ENCODE measurements around the gene KLF18. TPM values are rescaled to one million over a fixed set of nuclear protein-coding genes. Genes with fewer than 3 reads are reported as not detected.

KLF18 gene
- total RNA-seq, 4 donors from 2014 or later = not detected

DNA sequence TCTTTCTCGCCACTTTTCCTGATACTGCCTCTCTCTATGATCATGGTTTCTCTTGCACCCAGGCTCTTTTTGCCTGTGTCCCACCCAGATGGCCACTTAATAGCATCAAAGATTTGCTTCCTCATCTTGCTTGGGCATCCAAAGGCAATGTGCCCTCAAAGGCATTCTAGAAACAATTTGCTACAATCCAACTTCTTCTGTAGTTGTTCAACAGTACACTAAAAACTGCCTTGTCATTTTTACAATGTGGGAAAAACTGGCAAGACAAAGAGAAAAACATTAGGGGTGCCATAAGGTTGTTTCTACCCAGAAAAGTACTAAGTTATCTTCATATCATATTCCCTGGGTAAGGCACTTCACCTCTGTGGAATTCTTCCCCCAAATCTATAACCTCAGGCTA, 16.5 kb upstream of the KLF18 start:
- no peak overlapping the region for H3K4me3 ChIP-seq (ENCODE audit: low read depth, poor library complexity, severe bottlenecking)
- intact Hi-C loops (cut with DNase I; ENCODE audit: low total_unique reads) = no loop called here
- TF ChIP-seq POLR2A (IDR thresholded peaks at IDR 0.05) (no peak), CTCF (IDR thresholded peaks at IDR 0.05) (no peak)
- 90 to 97% methylated on average over 1 of the region's 1 CpG for WGBS, 2 donors
- DNase-seq (ENCODE audit: low spot score in 2 of 2) = no peak

DNA sequence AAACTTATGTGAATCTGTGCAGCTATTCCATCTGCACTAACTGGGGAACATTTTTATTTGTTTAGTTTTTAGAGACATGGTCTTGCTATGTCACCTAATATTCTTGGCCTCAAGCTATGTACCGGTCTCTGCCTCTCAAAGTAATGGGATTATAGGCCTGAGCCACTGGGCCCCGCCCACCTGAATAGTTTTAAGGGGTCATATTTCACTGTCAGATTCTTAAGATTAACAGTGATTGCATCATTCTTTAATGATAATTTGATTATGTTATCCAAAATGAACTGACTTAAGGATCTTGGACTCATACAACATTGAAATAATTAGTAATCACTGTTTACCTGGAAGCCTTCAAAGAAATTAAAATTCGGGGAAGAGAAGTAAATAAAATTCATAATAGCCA, 12.6 kb upstream of the KLF18 start:
- DNase-seq (ENCODE audit: low spot score in 2 of 2) = no peak
- intact Hi-C loops (cut with DNase I; ENCODE audit: low total_unique reads) = no loop called here
- no peak overlapping the region for H3K4me3 ChIP-seq (ENCODE audit: low read depth, poor library complexity, severe bottlenecking)
- TF ChIP-seq POLR2A (IDR thresholded peaks at IDR 0.05) (no peak), CTCF (IDR thresholded peaks at IDR 0.05) (no peak)
- 78 to 87% methylated on average over 3 of the region's 3 CpGs for WGBS, 2 donors

DNA sequence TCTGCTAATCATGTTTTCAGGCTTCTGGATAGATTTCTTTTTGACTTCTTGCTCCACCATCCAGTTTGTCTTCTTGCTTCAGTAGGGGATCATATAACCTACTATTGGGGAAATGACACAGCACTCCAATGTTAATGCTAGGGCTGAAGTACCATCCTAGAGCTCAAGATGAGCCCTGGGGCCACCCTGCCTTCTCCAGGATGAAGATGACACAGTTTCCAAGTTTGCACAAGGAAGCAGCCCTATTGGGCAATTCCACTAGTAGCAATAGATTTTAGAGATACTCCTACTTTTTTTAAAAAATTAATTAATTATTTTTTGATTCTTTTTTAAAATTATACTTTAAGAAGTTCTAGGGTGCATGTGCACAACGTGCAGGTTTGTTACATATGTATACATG, 11.3 kb upstream of the KLF18 start:
- intact Hi-C loops (cut with DNase I; ENCODE audit: low total_unique reads) = no loop called here
- WGBS, 2 donors = 79 to 88% methylated on average over 1 of the region's 1 CpG
- no peak overlapping the region for H3K4me3 ChIP-seq (ENCODE audit: low read depth, poor library complexity, severe bottlenecking)
- DNase-seq (ENCODE audit: low spot score in 2 of 2) = peak in 1 of 2 donors; percentile 10
- TF ChIP-seq POLR2A (IDR thresholded peaks at IDR 0.05) (no peak), CTCF (IDR thresholded peaks at IDR 0.05) (no peak)

GRCh38 chr1:44151808-44152207, 10.4 kb upstream of the KLF18 start:
- 4 to 13% methylated on average over 1 of the region's 1 CpG for WGBS, 2 donors

GRCh38 chr1:44151332-44151731, 9.9 kb upstream of the KLF18 start:
- H3K4me3 ChIP-seq (ENCODE audit: low read depth, poor library complexity, severe bottlenecking) = no peak overlapping the region
- intact Hi-C loops (cut with DNase I; ENCODE audit: low total_unique reads) = no loop called here
- no peak for DNase-seq (ENCODE audit: low spot score in 2 of 2)
- WGBS, 2 donors = 62 to 66% methylated on average over 6 of the region's 6 CpGs
- TF ChIP-seq POLR2A (IDR thresholded peaks at IDR 0.05) (no peak), CTCF (IDR thresholded peaks at IDR 0.05) (no peak)

More at GRCh38 chr1:44151808-44152207, 10.4 kb upstream of the KLF18 start:
- H3K4me3 ChIP-seq (ENCODE audit: low read depth, poor library complexity, severe bottlenecking) = no peak overlapping the region
- DNase-seq (ENCODE audit: low spot score in 2 of 2) = no peak
- intact Hi-C loops (cut with DNase I; ENCODE audit: low total_unique reads) = no loop called here
- TF ChIP-seq POLR2A (IDR thresholded peaks at IDR 0.05) = no peak
- no peak for TF ChIP-seq CTCF (IDR thresholded peaks at IDR 0.05)

- TF ChIP-seq POLR2A (IDR thresholded peaks at IDR 0.05) (no peak), CTCF (IDR thresholded peaks at IDR 0.05) (no peak)
- H3K4me3 ChIP-seq (ENCODE audit: low read depth, poor library complexity, severe bottlenecking) = no peak overlapping the region
- WGBS, 2 donors = 87 to 89% methylated on average over 3 of the region's 3 CpGs
- intact Hi-C loops (cut with DNase I; ENCODE audit: low total_unique reads) = no loop called here
- no peak for DNase-seq (ENCODE audit: low spot score in 2 of 2)
Observed at GRCh38 chr1:44147582-44147981, 6.2 kb upstream of the KLF18 start.
